Muscle of back (tissue), 11 donors: ENCODE measurements around the gene EHD3. TPM values are rescaled to one million over a fixed set of nuclear protein-coding genes. Genes with fewer than 3 reads are reported as not detected.

ENCODE experiments used
- DNase-seq, 3 donors: peaks; one replicate each; pipeline versions ENCODE4 v3.0.0 to v3.0.0-alpha.2; 2013
- polyA plus RNA-seq, 10 donors: library from polyadenylated mRNA; unstranded; fragments of 120-200 nt; gene quantifications; one replicate each; pipeline ENCODE4 v1.2.1, GENCODE V29; 2013; ENCODE audit not compliant: insufficient read length in 10 of 10

The EHD3 gene
- polyA plus RNA-seq, 10 donors: 3.1 to 5.0 (median 3.9) TPM

DNA sequence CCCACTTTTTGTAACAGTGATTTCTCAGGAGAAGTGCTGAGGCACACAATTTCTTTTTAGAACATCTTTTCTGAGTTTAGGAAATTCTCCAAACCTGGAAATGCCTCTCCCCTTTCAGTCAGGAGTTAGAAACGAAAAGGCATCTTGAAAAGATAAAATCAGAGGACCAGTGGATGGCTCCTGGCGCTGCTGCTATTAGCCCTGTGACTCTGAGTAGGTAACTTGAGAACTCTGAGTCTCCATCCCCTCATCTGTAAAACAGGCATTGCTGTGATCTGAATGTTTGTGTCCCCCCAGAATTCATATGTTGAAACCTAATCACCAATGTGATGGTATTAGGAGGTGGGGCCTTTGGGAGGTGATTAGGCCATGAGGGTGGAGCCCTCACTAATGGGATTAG lies 50.2 kb downstream of the EHD3 start:
- no peak for DNase-seq

DNA sequence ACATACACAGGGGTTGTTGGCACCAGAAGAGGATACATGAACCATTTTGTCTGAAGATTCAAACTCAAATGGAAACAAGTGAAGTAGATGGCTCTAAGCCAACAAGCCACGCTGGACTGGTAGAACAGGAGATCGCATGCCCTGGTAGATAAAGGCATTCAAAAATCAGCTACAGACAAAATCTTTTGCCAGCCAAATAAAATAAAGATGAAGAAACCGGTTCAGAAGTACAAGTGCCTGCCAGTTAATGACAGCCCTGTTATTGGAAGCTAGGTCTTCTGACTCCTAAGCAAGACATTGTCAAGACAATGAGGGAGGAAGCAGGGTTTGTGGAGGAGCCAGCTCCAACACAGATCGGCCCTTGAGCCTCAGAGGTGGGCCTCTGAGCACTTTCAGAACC lies 52.3 kb downstream of the EHD3 start:
- no peak for DNase-seq

DNA sequence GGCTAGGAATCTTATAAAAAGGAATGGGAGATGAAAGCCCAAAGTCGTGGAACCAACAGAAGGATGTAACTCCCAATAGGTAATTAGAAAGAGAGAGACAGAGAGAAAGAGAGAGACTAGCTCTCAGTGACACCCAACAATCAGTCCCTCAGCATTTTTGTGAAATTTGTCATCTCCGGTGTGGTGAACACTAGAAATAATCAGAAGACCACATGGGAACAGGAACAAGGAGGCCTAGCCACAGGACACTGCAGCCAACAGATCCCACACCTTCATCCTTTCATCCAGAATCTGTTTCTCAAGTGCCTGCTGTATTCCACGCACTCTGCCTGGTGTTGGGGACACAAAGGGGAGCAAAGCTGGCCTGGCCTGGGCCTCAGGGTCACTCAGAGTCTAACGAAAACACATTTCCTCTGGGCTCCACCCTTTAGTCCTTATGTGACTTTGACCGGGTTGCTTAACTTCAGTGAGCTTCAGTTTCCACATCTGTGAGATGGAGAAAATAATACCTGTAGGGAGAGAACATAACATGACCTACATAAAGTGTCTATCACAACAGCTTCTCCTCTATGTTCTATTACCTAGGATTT lies 53.1 kb downstream of the EHD3 start:
- DNase-seq: peak in 1 of 3 donors; percentile 39

DNA sequence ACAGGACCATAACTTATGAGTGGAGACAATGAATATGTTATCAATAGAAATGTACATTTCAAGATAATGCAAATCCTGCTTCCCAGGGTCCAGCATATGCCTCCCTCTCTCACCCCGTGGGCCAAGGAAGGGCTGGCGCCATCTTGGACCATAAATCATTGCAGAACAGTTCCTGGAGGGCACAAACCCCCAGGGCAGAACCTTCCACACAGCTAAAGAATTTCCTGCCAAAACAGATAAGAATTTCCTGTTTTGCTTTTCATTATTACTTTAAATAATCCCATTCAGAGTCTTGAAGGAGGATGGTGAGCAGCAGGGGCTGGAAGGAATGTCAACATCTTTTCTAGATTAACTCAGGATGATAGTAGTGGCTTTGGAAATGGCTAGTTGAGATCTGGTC lies 53.7 kb downstream of the EHD3 start:
- peak in 1 of 3 donors; percentile 51 for DNase-seq

DNA sequence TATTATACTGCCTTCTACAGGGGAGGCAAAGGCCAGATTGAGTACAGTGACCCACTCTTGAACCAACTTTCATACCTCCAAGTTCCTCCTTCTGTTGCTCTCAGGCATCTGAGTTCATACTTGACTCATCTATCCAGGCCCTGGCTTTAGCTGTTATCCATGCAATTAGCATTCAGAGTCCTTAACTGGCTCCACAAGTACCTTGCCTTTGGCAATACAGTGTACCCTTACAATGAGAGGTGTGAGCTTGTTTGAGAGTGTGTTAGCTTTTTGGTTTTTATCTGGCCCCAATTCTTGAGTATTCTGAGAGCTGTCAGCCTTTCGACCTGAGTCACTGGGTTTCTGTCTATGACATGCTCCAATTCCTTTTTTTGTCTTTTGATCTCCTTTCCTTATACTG lies 60.2 kb downstream of the EHD3 start:
- DNase-seq: no peak

DNA sequence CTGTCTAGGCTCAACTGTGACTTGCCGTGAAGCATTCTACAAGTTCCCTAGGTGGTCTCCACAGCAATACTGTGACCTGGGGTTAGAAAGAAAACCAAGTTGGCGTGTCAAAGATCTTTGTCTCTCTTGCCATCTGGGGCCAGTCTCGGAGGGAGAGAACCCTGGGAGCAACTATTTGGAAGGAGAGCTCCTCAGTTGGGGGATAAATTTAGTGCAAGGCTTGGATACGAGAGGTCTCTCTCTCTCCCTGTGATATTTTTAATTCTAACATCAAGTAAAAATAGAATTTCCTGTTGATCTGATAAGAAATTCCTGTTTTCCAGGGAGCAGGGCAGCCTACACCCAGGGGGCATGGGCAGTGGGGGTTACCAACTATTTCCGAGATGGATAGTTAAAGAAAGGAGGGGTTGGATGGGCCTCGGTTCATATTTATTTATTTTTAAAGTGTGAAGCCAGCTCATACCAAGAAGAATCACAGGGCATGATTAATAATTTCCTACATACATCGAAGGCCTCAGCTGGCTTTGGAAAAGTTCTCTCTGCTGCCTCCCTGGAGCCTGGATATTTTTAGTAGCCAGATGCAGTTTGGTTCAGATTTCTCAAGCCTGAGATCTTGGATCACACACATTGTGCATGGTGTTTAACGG lies 62.8 kb downstream of the EHD3 start:
- no peak for DNase-seq

DNA sequence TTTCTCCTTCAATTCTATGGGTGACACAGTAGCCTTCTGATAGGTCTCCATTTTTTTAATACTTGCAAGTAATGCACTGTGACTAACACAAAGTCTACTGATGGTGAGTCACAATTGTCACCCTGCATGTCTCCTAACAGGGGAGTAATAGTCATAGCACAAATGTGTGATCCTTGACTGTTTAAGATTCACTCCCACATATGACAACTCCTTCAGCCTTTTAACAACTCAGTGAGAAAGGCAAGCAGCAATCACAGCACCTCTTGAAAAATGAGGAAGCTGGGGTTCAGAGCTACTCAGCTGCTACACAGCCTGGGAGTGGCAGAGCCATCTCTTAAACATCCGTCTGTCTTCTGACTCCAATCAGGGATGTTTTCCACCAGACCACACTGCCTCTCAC lies 63.8 kb downstream of the EHD3 start:
- DNase-seq: peak in 1 of 3 donors; percentile 48

DNA sequence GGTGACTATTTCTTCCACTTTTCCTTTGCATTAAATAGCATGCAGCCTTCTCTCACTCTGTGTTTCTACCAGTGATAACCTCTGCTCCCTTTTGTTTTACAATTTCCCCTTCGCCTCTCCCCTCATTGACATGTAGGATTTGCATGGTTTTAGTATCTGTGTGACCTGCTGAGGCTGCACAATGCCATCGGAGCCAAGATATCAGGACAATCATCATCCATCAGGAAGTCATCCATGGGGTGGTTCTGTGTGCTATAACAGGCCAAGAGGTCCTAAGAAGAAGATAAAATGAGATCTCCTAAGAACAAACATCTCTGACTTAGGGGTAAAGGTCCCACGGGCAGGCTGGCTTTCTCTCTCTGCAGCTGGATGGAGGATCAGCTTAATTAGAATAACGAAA lies 65.6 kb downstream of the EHD3 start:
- no peak for DNase-seq

DNA sequence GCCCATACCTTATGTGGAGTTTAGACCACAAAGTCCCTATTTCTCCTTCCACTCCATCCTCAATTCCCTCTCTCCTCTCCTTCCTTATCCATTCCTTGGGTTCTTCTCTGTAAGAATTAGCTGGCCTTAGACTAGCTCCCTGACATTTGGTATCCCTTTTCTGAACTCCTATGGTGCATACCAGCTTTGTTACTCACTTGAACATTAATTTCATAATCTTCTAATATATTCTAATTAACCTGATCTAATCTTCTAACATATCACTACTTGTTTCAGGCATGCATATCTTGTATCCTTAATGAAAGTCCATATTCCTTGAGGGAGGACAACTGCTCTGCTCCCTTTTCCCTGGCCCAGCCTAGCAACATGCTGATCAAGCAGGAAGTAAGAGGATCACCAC lies 66.4 kb downstream of the EHD3 start:
- no peak for DNase-seq

DNA sequence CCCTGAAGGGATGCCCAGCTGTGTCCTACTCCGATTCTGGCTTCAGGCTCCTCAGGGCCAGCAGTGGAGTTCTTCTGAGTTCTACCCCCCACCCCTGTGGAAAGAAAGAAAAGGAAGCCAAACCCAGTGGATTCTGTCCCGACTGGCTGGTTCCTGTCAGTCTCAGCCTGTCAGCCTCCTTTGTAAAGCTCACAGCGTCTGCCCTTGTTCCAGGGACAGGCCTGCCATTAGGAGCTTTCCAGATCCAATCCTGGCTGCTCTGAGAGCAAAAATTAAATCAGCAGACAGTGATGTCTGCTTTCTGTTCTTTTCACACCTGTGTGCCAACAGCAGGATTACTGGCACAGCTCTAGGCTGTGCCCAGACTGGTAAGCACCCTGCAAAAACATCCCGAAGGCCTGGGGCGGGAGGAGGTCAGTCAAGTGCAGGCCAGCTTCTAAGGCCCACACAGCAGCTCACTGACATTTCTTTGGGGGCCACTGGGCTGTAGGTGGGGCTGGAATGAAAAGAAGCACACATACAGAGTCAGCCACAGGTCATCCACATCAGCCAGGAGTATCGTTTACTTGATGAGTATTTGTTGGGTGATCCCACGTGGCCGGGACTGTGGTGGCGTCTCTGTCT lies 69.1 kb downstream of the EHD3 start:
- peak in 1 of 3 donors; percentile 45 for DNase-seq

DNA sequence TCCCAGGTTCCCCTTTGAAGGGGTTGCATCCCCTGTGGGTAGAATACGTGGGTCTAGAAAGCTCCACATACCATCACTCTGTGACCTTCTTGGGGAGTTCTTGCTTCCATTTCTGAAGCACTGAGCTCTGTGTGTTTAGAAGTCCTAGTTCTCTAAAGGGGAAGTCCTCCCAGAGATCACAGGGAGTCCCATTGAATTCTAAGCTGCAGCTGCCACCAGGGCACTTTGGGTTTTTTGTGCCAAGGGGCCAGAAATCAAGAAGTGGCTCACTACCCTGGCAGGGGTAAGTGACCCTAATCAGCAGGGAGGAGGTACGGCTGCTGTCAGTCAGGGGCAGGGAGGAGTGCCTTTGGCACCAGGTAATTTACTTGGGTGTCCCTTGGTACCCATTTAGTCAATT lies 70.9 kb downstream of the EHD3 start:
- no peak for DNase-seq

DNA sequence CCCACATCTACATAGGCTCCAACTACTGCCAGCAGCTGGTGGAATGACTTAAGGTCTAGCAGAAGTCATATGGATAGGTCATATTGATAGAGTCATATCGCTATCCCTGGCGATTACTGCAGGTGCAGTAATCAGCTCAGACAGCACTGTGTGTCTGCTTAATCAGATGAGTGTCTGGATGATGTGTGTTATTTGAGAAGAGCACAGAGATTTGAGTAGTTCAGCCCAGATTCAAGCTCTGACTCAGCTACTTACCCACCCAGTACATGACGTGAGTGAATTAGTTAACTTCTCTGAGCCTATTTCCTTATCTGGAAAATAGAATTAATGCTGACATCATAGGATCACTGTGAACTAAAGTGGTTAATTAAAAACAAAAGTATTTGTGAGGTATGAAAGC lies 78.9 kb downstream of the EHD3 start:
- DNase-seq: no peak

DNA sequence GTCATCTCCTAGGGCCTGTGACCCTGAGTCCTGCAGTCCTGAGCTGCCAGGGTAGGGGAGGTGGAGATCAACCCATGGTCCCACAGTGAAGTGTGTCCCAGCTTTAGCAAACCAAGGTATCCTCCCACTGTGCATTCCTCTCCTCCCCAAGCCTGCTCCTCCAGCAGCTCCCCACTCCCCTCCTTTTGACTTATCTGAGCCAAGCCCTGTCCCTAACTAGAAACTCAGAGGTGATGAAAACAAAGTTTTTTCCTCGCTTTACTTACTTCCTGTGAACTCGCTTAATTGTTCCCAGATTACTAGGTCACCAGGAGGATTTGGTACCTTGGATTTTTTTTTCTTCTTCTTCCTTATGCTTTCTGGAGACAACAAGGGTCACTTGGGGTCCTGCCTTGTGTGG lies 80.8 kb downstream of the EHD3 start:
- DNase-seq: no peak

DNA sequence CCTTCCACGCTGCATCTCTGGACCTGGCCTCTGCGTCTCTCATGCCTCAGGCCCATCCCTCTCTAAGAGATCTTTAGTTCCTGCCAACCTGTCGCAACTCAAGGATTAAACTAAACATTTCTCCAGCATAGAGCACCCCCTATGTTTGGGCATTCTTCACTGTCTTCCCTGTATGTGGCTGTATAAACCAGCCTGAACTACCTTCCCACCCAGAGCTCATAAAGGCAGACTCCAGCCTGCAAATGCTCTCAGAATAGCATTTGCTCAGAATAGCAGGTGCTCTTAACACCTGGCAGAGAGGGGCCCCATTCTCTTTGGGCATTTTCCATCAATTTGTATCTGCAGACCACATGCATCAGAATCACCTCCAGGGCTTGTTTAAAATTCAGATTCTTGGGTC lies 83.4 kb downstream of the EHD3 start:
- DNase-seq: no peak

DNA sequence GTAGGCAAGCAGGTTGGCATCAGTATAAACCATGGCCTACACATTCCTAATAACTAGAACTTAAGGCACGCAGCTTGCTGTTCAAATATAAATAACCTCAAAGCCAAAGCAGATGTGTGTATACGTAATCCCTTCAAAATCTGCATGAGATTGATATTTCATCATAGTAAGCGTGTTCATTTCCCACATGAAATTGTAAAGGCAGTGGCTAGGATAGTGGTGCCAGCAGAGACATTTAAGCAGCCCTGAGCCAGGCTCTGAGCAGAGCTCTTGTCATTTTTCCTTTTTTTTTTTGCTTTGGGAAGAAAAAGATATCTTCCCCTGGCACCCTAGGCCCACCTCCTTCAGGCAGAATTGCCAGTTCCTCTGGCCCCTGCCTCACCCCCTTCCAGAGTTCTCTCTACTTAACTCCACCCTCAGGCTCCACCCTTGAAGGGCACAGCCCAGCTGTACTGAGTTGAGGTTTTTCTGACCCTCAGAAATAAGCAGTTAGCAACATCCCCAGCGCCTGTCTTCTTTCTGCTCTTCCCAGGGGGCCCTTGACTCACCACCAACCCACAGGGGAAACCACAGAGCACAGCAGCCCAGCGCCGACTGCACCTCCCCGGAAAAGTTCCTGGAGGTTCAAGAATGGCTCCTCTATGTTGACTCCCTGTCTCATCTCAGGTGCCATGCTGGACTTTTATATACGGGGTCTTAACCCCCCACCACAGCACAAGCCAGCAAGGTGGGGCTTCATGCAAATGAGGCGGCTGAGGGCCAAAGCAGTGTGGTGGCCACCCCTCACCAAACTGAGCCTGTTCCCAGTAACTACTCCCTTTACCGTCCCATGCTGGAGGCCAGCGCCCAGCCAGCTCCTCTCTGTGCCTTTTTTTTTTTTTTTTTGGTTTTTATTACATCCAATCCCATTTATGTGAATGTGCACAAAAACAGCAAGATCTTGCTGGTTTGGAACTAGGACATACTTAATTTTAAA lies 84.7 kb downstream of the EHD3 start:
- peak in 1 of 3 donors; percentile 32 for DNase-seq

Other genes starting within 250 kb of the EHD3 start
- 1 to 10 TPM; 1.8 to 6.0 (median 2.9) TPM for gene GALNT14, start 95.7 kb upstream of the EHD3 start, polyA plus RNA-seq
- gene CAPN14, start 16.6 kb upstream of the EHD3 start, polyA plus RNA-seq: under 1 TPM in 4 of 10 donors, not detected in 6; 0.04 to 0.11 (median 0.07) TPM
- gene XDH, start 180.6 kb downstream of the EHD3 start, polyA plus RNA-seq: under 1 TPM in 2 of 10 donors, not detected in 8; 0.03 to 0.14 TPM